Measurements from ENCODE around the gene DCTPP1. TPM values are rescaled to one million over a fixed set of nuclear protein-coding genes. Genes with fewer than 3 reads are reported as not detected.
"Not testable (repeated sequence)": the region's sequence is repeated elsewhere in the genome, so short reads cannot be mapped to it uniquely, and the experiment has no call there.

The DCTPP1 gene
- total and polyA plus RNA-seq, 2 experiments from 2014 or later, result 43.0 to 85.2 TPM

- Histone ChIP-seq H3K4me3 (no peak overlapping the region), H3K27me3 (no peaks in the 10 kb centered on the region), H3K36me3 (no peaks in the 10 kb centered on the region), H3K4me1 (ENCODE audit: low read depth) (no peaks in the 10 kb centered on the region), H3K9me3 (ENCODE audit: low read depth) (no peaks in the 10 kb centered on the region), H3K27ac (no peak overlapping the region)
- DNase-seq (ENCODE audit: low read depth in 1 of 2, low spot score in 1 of 2), result no peak
- TF ChIP-seq CTCF (IDR thresholded peaks at IDR 0.05; ENCODE audit: low read depth, low read length), result no peak
These were observed 29.6 kb upstream of the DCTPP1 start for GRCh38 chr16:30459456-30459855.

DNA sequence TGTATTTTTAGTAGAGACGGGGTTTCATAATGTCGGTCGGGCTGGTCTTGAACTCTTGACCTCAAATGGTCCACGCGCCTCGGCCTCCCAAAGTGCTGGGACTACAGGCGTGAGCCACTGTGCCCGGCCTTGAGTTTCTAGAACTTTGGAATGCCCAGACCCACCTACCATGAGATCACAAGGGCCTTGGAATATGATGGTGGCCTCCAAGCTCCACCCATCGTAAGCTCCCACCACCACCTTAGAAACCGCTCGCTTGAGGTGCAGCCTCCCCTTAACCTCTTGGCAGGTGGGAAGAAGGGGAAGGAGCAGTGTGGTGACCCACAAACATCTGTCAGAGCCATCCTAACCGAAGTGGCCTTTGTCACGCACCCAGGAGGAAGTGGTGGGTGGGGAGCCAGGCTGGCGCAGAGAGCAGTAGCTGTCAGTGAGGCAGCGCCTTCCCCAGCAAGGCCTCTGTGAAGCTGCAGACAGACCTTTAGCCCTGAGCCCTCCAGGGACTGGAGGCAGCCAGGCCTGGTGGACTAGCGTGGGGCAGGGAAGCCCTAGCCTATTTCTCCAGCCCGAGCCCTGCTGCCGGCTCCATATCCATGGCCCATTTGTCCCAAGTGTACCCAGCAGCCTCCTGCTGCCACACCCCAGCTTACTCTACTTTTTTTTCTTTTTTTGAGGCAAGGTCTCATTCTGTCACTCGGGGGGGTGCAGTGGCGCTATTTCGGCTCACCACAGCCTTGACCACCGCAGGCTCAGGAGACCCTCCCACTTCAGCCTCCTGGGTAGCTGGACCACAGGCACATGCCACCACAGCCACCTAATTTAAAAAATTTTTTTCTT is 28.9 kb upstream of the DCTPP1 start:
- H3K9me3 ChIP-seq (ENCODE audit: low read depth), result no peaks in the 10 kb centered on the region
- no peak for TF ChIP-seq CTCF (IDR thresholded peaks at IDR 0.05; ENCODE audit: low read depth, low read length)
- no peak for DNase-seq (ENCODE audit: low read depth in 1 of 2, low spot score in 1 of 2)

GRCh38 chr16:30457743-30458560 is 28.1 kb upstream of the DCTPP1 start:
- no peak for DNase-seq (ENCODE audit: low read depth in 1 of 2, low spot score in 1 of 2)
- Histone ChIP-seq H3K9me3 (ENCODE audit: low read depth) (no peaks in the 10 kb centered on the region), H3K4me3 (no peak overlapping the region), H3K27ac (no peak overlapping the region), H3K27me3 (no peaks in the 10 kb centered on the region), H3K4me1 (ENCODE audit: low read depth) (no peaks in the 10 kb centered on the region), H3K36me3 (no peaks in the 10 kb centered on the region)
- no peak for TF ChIP-seq CTCF (IDR thresholded peaks at IDR 0.05; ENCODE audit: low read depth, low read length)

More for the DNA sequence above, 28.9 kb upstream of the DCTPP1 start:
- H3K36me3 ChIP-seq, result no peaks in the 10 kb centered on the region
- H3K4me1 ChIP-seq (ENCODE audit: low read depth), result no peaks in the 10 kb centered on the region
- no peaks in the 10 kb centered on the region for H3K27me3 ChIP-seq
- H3K27ac ChIP-seq, result no peak overlapping the region
- no peak overlapping the region for H3K4me3 ChIP-seq

GRCh38 chr16:30457256-30457655 is 27.4 kb upstream of the DCTPP1 start:
- no peaks in the 10 kb centered on the region for H3K27me3 ChIP-seq
- H3K36me3 ChIP-seq, result no peaks in the 10 kb centered on the region
- no peaks in the 10 kb centered on the region for H3K9me3 ChIP-seq (ENCODE audit: low read depth)
- no peak for TF ChIP-seq CTCF (IDR thresholded peaks at IDR 0.05; ENCODE audit: low read depth, low read length)
- H3K27ac ChIP-seq, result no peak overlapping the region
- H3K4me3 ChIP-seq, result no peak overlapping the region
- DNase-seq (ENCODE audit: low read depth in 1 of 2, low spot score in 1 of 2), result no peak
- H3K4me1 ChIP-seq (ENCODE audit: low read depth), result no peaks in the 10 kb centered on the region

GRCh38 chr16:30456302-30456701 is 26.5 kb upstream of the DCTPP1 start:
- no peak for TF ChIP-seq CTCF (IDR thresholded peaks at IDR 0.05; ENCODE audit: low read depth, low read length)
- Histone ChIP-seq H3K27me3 (no peaks in the 10 kb centered on the region), H3K36me3 (no peaks in the 10 kb centered on the region), H3K4me3 (no peak overlapping the region), H3K27ac (no peak overlapping the region), H3K4me1 (ENCODE audit: low read depth) (no peaks in the 10 kb centered on the region), H3K9me3 (ENCODE audit: low read depth) (no peaks in the 10 kb centered on the region)
- no peak for DNase-seq (ENCODE audit: low read depth in 1 of 2, low spot score in 1 of 2)

GRCh38 chr16:30452709-30453580 is 23.1 kb upstream of the DCTPP1 start:
- not testable (repeated sequence) for DNase-seq (ENCODE audit: low read depth in 1 of 2, low spot score in 1 of 2); H3K4me1 ChIP-seq (ENCODE audit: low read depth); H3K27me3 ChIP-seq; H3K27ac ChIP-seq; H3K4me3 ChIP-seq; H3K9me3 ChIP-seq (ENCODE audit: low read depth); H3K36me3 ChIP-seq

Data from cardiac muscle cell (in vitro differentiated cells and primary cell).